ENCODE measurements around the gene ZNF786.

The ZNF786 gene

DNA sequence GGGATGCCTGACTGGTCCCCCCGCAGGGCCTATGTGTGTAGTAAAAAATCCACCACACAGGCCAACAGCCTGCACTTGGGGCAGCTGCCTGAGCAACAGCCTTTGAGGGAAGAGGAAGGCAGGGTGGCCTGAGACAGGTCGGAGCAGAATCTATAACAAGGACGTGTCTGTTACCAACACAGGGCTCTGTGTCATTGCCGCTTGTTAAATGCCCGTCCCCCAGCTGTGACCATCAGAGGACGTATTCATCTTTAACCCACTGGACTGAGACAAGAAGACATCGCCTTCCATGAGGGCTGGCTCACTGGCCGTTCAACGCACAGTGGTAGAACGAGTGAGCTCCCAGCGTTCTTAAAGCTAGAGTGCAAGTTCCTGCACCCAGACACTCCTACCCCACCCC lies 70.0 kb downstream of the ZNF786 start:
- Histone ChIP-seq H3K4me1 (ENCODE audit: control insufficient read depth, insufficient read depth, low read length, poor library complexity, severe bottlenecking) (peaks cover 5% of the 10 kb centered on the region), H3K9me3 (ENCODE audit: control insufficient read depth, low read length) (no peaks in the 10 kb centered on the region), H3K36me3 (ENCODE audit: control insufficient read depth, insufficient read depth, low read length) (peaks cover 29% of the 10 kb centered on the region), H3K27me3 (replicated peaks; ENCODE audit: control insufficient read depth, insufficient read depth, low read length, poor library complexity, severe bottlenecking) (no peaks in the 10 kb centered on the region), H3K27ac (ENCODE audit: insufficient read depth, low read length, poor library complexity, severe bottlenecking) (no peak overlapping the region), H3K4me3 (ENCODE audit: insufficient read depth, low read depth, low read length, poor library complexity, severe bottlenecking) (no peak overlapping the region)
- DNase-seq, result no peak
